ENCODE results near the gene ZFR.
"Not testable (repeated sequence)": the region's sequence is repeated elsewhere in the genome, so short reads cannot be mapped to it uniquely, and the experiment has no call there.

ZFR gene

DNA sequence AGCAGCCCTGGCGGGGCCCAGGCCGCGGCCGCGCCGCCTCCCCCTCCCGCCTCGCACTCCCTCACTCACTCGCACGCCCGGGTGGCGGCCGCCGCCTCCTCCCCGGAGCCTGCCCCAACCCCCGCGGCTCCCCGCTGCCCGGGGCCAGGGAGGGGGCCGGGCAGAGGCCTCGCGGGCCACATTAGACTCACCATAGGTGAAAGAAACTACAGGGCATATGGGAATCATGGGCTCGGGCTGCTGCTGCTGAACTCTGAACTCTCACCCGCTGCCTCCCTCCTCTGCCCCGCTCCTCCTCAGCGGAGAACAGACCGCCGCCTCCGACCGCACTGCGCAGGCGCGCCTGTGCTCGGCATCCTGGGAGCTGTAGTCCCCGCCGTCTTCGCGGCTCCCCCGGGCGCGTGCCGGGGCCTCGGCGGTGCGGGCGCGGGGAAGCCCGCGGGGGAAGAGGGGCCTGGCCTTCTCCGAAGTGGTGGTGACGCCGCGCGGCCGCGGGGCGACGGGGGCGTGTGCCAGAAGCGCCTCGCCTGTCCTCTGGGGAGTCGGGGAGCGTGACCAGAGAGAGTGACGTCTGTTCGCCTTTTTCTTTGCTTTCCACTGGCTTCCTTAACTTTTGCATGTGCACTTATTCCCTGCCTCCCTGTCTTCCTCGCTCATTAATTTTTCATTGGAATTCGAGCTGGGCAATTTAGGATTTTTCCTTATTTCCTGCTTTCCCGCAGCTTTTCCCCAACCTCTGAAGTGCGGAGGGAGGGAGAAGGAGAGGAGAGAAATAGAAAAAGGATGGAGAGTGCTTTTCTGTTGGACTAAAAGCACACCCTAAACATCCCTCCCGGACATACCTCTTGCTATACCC is at the start of gene ZFR:
TSS of gene ZFR (minus strand) at position 310 of the 856 bp plus-strand sequence. CDS start at position 228, 82 bp downstream.
- peak; percentile 80 for DNase-seq (ENCODE audit: low read depth)

DNA sequence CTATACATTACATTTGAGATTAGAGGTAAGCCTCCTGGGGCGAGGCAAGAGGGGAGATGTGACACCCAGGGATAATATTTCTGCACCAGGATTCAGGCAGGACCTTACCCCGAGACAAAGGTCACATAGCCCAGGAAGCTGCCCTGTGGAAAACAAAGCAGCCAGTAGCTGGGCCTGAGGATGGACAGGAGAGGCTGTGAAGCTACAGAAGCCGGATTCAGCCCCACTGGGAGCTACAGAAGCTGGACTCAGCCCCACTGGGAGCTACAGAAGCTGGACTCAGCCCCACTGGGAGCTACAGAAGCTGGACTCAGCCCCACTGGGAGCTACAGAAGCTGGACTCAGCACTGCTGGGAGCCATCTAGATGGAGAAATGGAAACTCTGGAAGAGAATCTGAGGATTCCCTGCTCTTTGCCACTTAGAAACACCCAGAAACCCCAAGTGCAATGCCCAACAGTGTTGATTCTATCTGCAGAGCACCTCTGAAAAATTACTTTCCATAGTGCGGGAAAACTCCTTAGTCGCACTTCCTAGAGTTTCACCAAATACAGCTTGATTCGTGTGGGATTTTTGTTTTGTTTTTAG is 46.5 kb upstream of the ZFR start:
- DNase-seq (ENCODE audit: low read depth) = no peak

DNA sequence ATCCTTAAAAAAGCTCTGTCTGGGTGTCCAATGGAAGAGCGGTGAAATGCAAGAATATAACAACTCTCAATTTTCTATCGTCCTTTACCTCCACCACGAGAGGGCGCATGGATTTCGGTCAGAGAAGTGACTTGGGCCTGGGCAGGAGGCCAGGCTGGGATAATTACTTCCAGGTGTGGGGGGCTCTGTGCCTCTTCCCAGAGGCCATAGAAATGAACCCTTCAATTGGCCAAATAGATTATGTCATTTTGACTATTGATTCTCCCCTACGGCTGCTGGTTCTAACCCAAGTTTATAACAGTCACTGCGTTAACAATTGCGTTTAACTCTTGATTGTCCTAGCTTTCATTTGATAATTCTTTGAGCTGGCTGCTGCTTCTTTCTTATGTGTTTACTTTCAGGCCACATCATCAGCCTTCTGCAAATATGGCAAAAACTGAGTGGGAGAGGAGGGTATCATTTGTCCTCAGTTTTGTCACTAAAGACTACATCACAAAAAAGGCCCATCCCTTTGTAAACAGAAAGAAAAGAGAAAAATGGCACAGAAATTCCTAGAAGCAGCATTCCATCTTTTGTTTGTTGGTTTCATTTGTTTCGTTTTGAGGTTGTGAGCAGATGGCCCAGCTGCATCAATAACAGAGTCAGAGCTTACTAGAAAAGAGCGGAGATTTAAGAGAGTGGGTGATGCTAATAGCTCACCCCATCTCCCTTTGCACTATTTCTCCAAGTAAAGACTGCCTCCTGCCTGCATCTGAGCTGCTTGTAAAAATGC is 45.4 kb upstream of the ZFR start:
- peak; percentile 79 for DNase-seq (ENCODE audit: low read depth)

GRCh38 chr5:32487424-32487823 is 42.9 kb upstream of the ZFR start:
- DNase-seq (ENCODE audit: low read depth) = no peak

GRCh38 chr5:32487008-32487407 is 42.5 kb upstream of the ZFR start:
- DNase-seq (ENCODE audit: low read depth) = no peak

- no peak for DNase-seq (ENCODE audit: low read depth)
Measured at GRCh38 chr5:32482193-32482592, 37.7 kb upstream of the ZFR start.

DNA sequence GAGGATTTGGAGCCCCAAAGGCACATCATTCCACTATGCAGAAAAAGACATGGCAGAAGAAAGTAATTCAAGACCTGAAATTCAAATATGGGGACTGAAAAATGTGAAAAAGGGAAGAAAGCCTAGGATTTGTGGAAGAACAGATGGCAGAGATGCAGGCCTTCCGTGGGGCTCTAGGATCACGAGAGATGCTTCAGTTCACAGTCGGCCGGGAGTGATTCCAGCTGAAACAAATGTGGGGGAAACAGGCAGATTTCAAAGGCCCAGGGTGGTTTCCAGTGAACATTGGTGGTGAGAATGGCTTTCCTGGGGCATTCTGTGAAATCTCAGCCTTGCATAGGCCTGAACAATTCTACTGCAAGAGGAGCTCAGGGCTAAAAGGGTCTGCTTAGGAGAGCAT is 34.6 kb upstream of the ZFR start:
- no peak for DNase-seq (ENCODE audit: low read depth)

GRCh38 chr5:32476891-32477290 is 32.4 kb upstream of the ZFR start:
- no peak for DNase-seq (ENCODE audit: low read depth)

DNA sequence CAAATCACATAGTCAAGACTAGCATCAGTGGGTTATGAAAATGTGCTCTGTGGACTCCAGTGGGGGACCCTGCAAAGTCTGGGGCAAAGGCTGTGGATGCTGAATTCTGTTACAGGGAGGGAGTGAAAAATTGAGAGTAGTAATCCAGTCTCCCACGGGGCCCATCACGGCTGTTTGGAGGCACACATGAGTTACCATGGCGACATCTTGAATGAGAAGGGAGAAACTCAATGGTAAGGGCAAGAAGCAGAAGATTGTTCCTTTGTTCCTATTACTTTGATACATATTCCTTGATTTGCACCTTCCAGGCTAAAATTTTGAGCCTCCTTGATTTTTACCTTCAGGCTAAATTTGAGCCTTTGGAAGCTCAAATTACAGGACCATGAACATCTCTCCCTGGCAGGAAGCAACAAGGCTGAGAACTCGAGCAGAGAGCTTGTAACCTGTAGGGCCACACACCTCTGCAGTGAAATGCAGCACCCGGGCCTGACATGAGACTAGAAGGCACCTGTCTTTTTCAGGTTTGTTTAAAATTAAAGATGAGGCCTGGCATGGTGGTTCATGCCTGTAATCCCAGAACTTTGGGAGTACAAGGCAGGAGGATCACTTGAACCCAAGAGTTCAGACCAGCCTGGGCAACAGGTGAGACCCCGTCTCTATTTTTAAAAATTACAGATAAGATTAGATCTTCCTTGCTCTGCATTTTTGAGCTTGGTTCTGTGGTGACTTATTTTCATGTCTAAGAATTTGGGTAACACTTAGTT is 31.0 kb upstream of the ZFR start:
- DNase-seq (ENCODE audit: low read depth) = peak; percentile 18

- DNase-seq (ENCODE audit: low read depth) = no peak
Measured at GRCh38 chr5:32474209-32474854, 29.8 kb upstream of the ZFR start.

DNA sequence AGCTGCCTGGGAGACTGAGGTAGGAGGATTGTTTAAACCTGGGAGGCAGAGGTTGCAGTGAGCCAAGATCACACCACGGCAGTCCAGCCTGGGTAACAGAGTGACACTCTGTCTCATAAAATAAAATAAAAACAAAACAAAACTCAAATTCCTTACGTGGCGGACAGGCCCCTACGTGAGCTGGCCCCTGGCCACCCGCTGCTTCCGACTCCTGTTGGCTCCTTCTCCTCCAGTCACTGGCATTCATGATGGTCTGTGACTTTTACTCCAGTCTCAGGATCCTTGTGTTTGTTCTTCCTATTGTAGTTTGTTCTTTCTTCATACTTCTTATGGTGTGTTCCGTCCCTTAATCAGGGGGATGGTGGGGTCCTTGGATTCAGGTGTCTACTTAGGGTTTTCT is 28.5 kb upstream of the ZFR start:
- no peak for DNase-seq (ENCODE audit: low read depth)

DNA sequence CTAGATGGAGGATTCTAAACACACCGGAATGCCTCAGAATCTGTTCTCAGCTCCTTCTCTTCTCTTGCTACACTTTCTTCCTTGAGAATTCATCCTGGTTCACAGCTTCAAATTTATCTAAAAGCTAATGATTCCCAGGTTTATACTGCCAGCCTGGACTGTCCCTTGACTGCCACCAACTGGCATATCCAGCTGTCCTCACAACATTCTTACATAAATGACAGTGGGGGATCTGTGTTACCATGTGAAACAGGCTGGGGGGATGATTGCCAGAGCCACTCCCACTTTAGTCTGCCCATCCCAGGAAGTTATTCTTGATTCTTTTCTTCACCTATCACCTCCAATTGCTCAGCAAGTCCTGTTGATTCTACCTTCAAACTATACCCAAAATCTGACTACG is 27.2 kb upstream of the ZFR start:
- no peak for DNase-seq (ENCODE audit: low read depth)

DNA sequence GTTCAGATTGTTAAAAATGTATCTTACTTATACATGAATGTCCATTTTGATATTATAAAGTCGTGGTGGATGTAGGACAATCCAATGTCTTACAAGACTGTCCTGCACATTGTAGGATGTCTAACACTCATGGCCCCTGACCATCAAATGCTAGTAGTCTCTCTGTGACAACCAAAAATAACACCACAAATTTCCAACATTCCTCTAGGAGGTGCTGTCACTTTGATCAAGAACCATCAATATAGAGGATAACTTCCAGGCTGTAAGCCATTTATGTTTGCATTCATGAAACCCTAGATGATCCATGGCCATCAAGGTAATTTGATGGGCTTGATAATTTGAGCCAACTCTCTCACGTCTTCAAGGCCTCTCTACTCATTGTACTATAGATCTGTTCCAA is 20.5 kb upstream of the ZFR start:
- DNase-seq (ENCODE audit: low read depth) = no peak

- DNase-seq (ENCODE audit: low read depth) = peak; percentile 45
Measured at GRCh38 chr5:32462618-32463017, 18.1 kb upstream of the ZFR start.

DNA sequence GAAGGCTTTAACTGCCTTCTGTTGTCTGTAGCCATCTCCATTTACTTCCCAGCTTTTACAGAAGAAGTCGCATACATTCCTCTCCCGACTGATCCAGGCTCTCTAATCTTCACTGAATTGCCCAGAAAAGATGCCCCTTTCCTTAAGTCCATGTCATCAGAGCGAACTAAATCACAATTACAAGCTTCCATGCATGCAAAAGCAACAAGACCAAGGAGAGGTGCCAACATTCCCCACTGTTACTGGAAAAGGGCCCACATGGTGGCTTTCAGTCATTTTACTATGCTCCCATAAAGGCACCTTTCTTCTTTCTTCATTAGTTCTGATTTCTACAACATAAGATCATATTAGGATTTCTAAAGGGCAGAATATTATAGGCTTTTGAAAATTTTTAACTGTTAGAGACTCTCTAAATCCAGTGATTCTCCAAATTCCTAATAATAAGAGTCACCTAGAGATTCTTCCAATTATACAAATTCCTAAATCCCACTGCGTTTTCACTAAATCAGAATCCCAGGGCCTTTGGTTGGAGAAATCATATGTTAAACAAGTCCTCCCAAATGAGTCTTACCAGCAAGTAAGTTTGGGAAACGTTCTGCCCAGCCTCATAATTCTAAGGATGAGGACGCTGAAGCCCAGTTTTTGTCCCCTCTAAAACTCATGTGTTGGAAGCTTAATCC is 17.0 kb upstream of the ZFR start:
- no peak for DNase-seq (ENCODE audit: low read depth)

GRCh38 chr5:32460702-32461101 is 16.2 kb upstream of the ZFR start:
- DNase-seq (ENCODE audit: low read depth) = no peak

GRCh38 chr5:32458880-32459495 is 14.4 kb upstream of the ZFR start:
- no peak for DNase-seq (ENCODE audit: low read depth)

- DNase-seq (ENCODE audit: low read depth) = no peak
Measured at GRCh38 chr5:32455311-32455710, 10.8 kb upstream of the ZFR start.

DNA sequence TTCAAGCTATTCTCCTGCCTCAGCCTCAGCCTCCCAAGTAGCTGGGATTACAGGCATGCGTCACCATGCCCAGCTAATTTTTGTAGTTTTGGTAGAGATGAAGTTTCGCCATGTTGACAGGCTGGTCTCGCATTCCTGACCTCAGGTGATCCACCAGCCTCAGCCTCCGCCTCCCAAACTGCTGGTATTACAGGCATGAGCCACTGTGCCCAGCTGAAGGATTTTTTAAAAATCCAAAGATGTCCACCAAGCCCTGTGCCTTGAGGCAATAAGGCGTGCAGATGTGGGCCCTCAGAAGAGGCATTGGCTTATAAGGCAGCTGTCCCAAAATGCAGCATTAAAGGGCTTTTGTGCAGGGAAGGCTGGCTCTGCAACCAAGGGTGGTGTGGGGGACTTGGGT is 10.3 kb upstream of the ZFR start:
- DNase-seq (ENCODE audit: low read depth) = no peak

DNA sequence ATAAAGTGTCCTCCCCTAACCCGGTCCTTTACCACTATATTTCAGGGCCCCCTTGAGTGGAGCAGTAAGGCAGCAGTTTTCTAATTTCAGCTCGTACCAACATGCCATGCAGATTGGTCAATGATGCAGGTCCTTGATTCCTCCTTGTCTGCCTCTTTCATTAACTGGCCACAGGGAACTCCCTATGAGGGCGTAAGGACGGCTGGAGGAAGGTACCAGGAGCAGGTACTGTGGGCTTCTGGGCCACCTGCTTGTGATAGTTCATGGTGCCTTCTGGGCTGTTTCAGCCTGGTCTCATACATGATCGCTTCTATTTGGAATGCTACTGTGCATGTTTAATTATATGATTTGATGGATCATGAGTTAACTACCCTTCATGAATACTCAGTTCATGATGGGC is 9.4 kb upstream of the ZFR start:
- no peak for DNase-seq (ENCODE audit: low read depth)

DNA sequence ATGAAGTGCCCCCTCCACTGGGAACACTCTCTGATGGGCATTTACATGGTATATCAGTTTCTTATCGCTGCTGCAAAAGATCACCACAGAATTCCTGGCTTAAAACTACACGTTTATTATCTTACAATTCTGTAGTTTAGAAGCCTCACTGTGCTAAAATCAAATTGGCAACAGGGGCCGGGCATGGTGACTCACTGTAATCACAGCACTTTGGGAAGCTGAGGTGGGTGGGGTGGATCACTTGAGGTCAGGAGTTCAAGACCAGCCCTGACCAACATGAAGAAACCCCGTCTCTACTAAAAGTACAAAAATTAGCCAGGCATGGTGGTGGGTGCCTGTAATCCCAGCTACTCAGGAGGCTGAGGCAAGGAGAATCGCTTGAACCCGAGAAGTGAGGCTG is 7.8 kb upstream of the ZFR start:
- DNase-seq (ENCODE audit: low read depth) = not testable (repeated sequence)

All from stromal cell of bone marrow (primary cell).